HCT116 (cell line): ENCODE results near the gene BNC2. TPM values are rescaled to one million over a fixed set of nuclear protein-coding genes. Genes with fewer than 3 reads are reported as not detected.

ENCODE experiments used
- ATAC-seq: fragments of 200-7000 bp; cut with Tn5 transposase; 2 replicates; pipeline ENCODE4 v1.9.1; 2020; ENCODE audit warnings: mild to moderate bottlenecking, moderate library complexity
- BruUV-seq: library from RNA; stranded (reverse); fragments of 400-500 nt; replicated peaks from 2 replicates; lab custom pipeline; 2021; lab: Mats Ljungman, UMichigan
- CTCF ChIA-PET: fragments of 300-600 bp; sonication (Branson Sonifier 250); formaldehyde crosslinking; loops from one replicate; lab custom pipeline; 2021; ENCODE audit warnings: antibody characterized with exemption; lab: Charles Lee
- POLR2A ChIA-PET: fragments of 300-600, 350-600 bp; sonication (Branson Sonifier 250); formaldehyde crosslinking; loops from one replicate; lab custom pipeline; 2021; ENCODE audit warnings: antibody characterized with exemption; lab: Charles Lee
- RAD21 ChIA-PET, 2 experiments: fragments of 300-600 bp; sonication (Branson Sonifier 250); formaldehyde crosslinking; loops; one replicate each; lab custom pipeline; 2023; ENCODE audit warnings: low total read pairs in 2 of 2; ENCODE audit not compliant: uncharacterized antibody in 2 of 2, unreplicated experiment in 2 of 2, low non-redundant PET in 1 of 2; lab: Charles Lee
- DNase-seq: peaks from one replicate; pipeline ENCODE4 v3.0.0-alpha.2; 2010; ENCODE audit warnings: low read depth, low spot score
- H2AFZ ChIP-seq: fragments of 200-600 bp; shearing (Covaris generic), sonication (generic); 2 replicates; pipeline ENCODE4 v1.6.1; 2017; ENCODE audit warnings: low read depth, mixed run types, mixed read lengths, antibody characterized with exemption, low read length; ENCODE audit not compliant: poor library complexity, severe bottlenecking
- H3K27ac ChIP-seq: 2 replicates; pipeline ENCODE4 v1.5.1; 2012; ENCODE audit warnings: low read depth, low read length
- H3K27me3 ChIP-seq: fragments of 200-600 bp; sonication (generic); 2 replicates; pipeline ENCODE4 v1.6.1; 2016; ENCODE audit warnings: mixed run types, low read length, mixed read lengths; ENCODE audit not compliant: insufficient read depth
- H3K36me3 ChIP-seq, 2 experiments: fragments of 200-500 bp in 1 of 2; fragments of 200-600 bp in 1 of 2; sonication (Bioruptor generic) in 1 of 2; sonication (generic) in 1 of 2; 2 replicates each; pipeline versions ENCODE4 v1.5.1 to v1.6.1; 2014 to 2016; ENCODE audit warnings: low read length in 2 of 2, inconsistent platforms in 1 of 2, mixed read lengths in 1 of 2, mixed run types in 1 of 2; ENCODE audit not compliant: insufficient read depth in 2 of 2, control insufficient read depth in 1 of 2
- H3K4me1 ChIP-seq, 2 experiments: fragments of 200-600 bp in 1 of 2; sonication (generic) in 1 of 2; 2 replicates each; pipeline versions ENCODE4 v1.5.1 to v1.6.1; 2012 to 2017; ENCODE audit warnings: low read length in 2 of 2, inconsistent platforms in 1 of 2, mild to moderate bottlenecking in 1 of 2, mixed read lengths in 1 of 2, mixed run types in 1 of 2, moderate library complexity in 1 of 2; ENCODE audit not compliant: insufficient read depth in 2 of 2, control insufficient read depth in 1 of 2
- H3K4me2 ChIP-seq: fragments of 200-600 bp; sonication (generic); 2 replicates; pipeline ENCODE4 v1.6.1; 2017; ENCODE audit warnings: mixed run types, low read length, mixed read lengths
- H3K4me3 ChIP-seq, 2 experiments: fragments of 200-600 bp in 1 of 2; sonication (generic) in 1 of 2; replicated peaks in 1 of 2; 2 replicates each; pipeline ENCODE4 v1.5.1; 2011 to 2016; ENCODE audit warnings: low read length in 2 of 2, control low read depth in 1 of 2, low read depth in 1 of 2, mild to moderate bottlenecking in 1 of 2, mixed read lengths in 1 of 2, mixed run types in 1 of 2
- H3K79me2 ChIP-seq: fragments of 200-600 bp; sonication (generic); 2 replicates; pipeline ENCODE4 v1.6.1; 2017; ENCODE audit warnings: mild to moderate bottlenecking, mixed run types, low read length, moderate library complexity, mixed read lengths; ENCODE audit not compliant: insufficient read depth
- H3K9ac ChIP-seq: fragments of 200-600 bp; sonication (generic); 2 replicates; pipeline ENCODE4 v1.6.1; 2016; ENCODE audit warnings: low read length, mixed read lengths
- H3K9me2 ChIP-seq: fragments of 200-600 bp; sonication (generic), shearing (Covaris generic); 2 replicates; pipeline ENCODE4 v1.6.1; 2017; ENCODE audit warnings: mixed run types, mild to moderate bottlenecking, moderate library complexity; ENCODE audit not compliant: insufficient read depth
- H3K9me3 ChIP-seq, 2 experiments: fragments of 200-500 bp in 1 of 2; fragments of 200-600 bp in 1 of 2; sonication (Bioruptor generic) in 1 of 2; sonication (generic) in 1 of 2; 2 replicates each; pipeline ENCODE4 v1.6.1; 2014 to 2017; ENCODE audit warnings: low read length in 2 of 2, mixed read lengths in 2 of 2, inconsistent platforms in 1 of 2, low read depth in 1 of 2, mild to moderate bottlenecking in 1 of 2, mixed run types in 1 of 2, moderate library complexity in 1 of 2; ENCODE audit not compliant: control insufficient read depth in 1 of 2, insufficient read depth in 1 of 2
- H4K20me1 ChIP-seq: fragments of 200-600 bp; sonication (generic), shearing (Covaris generic); 2 replicates; pipeline ENCODE4 v1.6.1; 2017; ENCODE audit warnings: mixed run types, mild to moderate bottlenecking, moderate library complexity; ENCODE audit not compliant: insufficient read depth
- CEBPB ChIP-seq: IDR thresholded peaks from 2 replicates; pipeline ENCODE4 v1.6.1; 2012; ENCODE audit warnings: low read depth
- FOSL1 ChIP-seq: IDR thresholded peaks from 2 replicates; pipeline ENCODE4 v1.6.1; 2012; ENCODE audit warnings: low read depth
- POLR2A ChIP-seq: IDR thresholded peaks from 2 replicates; pipeline ENCODE4 v1.7.0; 2011; ENCODE audit warnings: borderline replicate concordance; ENCODE audit not compliant: insufficient read depth, insufficient read length; ENCODE audit errors: extremely low read depth
- SIN3A ChIP-seq: IDR thresholded peaks from 2 replicates; pipeline ENCODE4 v1.6.1; 2012; ENCODE audit warnings: low read depth
- SP1 ChIP-seq: IDR thresholded peaks from 2 replicates; pipeline ENCODE4 v1.6.1; 2012; ENCODE audit warnings: low read depth
- ZFX ChIP-seq: fragments of 450-650 bp; IDR thresholded peaks from 2 replicates; pipeline ENCODE4 v1.6.1; 2017
- intact Hi-C: fragments of 100-400 bp; cut with micrococcal nuclease; formaldehyde crosslinking; loops from 2 replicates; pipeline ENCODE4 v1.10.0; 2022
- total RNA-seq: library from RNA; stranded (reverse); gene quantifications from one replicate; pipeline ENCODE4 v1.2.1, GENCODE V29; 2021; ENCODE audit not compliant: unreplicated experiment
- TF ChIP-seq, protein P1 (sequence below), 3 experiments: fragments of 200-600 bp in 1 of 3; sonication (generic) in 1 of 3; IDR thresholded peaks in 2 of 3; conservative IDR thresholded peaks in 1 of 3; 2 replicates each; pipeline ENCODE4 v1.5.1; 2012 to 2017; ENCODE audit warnings: low read depth in 2 of 3, low read length in 2 of 3, antibody characterized with exemption in 1 of 3, borderline replicate concordance in 1 of 3, control low read depth in 1 of 3, mild to moderate bottlenecking in 1 of 3, mixed read lengths in 1 of 3, mixed run types in 1 of 3, moderate library complexity in 1 of 3; ENCODE audit not compliant: insufficient read depth in 1 of 3
- TF ChIP-seq, protein P2 (sequence below): IDR thresholded peaks from 2 replicates; pipeline ENCODE4 v1.6.1; 2012
- TF ChIP-seq, protein P3 (sequence below): IDR thresholded peaks from 2 replicates; pipeline ENCODE4 v1.6.1; 2012; ENCODE audit warnings: low read depth

The BNC2 gene
- total RNA-seq, 1 experiment from 2014 or later, result 0.37 TPM

DNA sequence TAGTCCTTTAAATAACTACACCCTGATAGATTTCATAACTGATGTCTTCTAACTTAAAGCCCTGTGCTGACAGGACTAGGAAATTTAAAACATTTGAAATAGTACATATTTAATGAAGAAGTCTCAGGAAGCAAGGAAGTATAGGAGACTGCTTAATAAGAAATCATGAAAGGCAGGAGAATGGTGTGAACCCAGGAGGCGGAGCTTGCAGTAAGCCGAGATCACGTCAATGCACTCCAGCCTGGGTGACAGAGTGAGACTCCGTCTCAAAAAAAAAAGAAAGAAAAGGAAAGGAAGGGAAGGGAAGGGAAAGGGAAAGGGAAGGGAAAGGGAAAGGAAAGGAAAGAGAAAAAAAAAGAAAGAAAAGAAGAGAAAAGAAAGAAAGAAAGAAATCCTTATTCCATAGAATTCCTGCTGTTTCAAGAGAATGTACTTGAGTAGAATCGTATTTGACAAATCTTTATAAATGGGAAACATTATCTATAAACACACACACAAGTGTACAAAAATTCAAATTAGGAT is 74.1 kb downstream of the BNC2 start:
- no TSS peak for BruUV-seq
- no peak overlapping the region for H3K9ac ChIP-seq
- no peaks in the 10 kb centered on the region for H3K36me3 ChIP-seq
- DNase-seq, result no peak
- no peaks in the 10 kb centered on the region for H3K9me2 ChIP-seq
- TF ChIP-seq POLR2A (no peak), ZFX (no peak), FOSL1 (no peak), CEBPB (no peak)
- TF ChIP-seq, protein P1, sequence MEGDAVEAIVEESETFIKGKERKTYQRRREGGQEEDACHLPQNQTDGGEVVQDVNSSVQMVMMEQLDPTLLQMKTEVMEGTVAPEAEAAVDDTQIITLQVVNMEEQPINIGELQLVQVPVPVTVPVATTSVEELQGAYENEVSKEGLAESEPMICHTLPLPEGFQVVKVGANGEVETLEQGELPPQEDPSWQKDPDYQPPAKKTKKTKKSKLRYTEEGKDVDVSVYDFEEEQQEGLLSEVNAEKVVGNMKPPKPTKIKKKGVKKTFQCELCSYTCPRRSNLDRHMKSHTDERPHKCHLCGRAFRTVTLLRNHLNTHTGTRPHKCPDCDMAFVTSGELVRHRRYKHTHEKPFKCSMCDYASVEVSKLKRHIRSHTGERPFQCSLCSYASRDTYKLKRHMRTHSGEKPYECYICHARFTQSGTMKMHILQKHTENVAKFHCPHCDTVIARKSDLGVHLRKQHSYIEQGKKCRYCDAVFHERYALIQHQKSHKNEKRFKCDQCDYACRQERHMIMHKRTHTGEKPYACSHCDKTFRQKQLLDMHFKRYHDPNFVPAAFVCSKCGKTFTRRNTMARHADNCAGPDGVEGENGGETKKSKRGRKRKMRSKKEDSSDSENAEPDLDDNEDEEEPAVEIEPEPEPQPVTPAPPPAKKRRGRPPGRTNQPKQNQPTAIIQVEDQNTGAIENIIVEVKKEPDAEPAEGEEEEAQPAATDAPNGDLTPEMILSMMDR (IDR thresholded peaks at IDR 0.05 in 2 of 3, conservative IDR thresholded peaks at IDR 0.05 in 1 of 3; ENCODE audit: borderline replicate concordance in 1 of 3, insufficient read depth in 1 of 3, low read depth in 2 of 3, low read length in 2 of 3), result no peak
- ATAC-seq, result no peak
- intact Hi-C loops, result no loop called here
- CTCF ChIA-PET, result no interaction called here
- H3K4me2 ChIP-seq, result no peak overlapping the region
- H3K4me3 ChIP-seq, result no peak overlapping the region
- no peaks in the 10 kb centered on the region for H3K79me2 ChIP-seq
- H3K9me3 ChIP-seq, result no peaks in the 10 kb centered on the region
- POLR2A ChIA-PET, result no interaction called here
- no peaks in the 10 kb centered on the region for H3K27me3 ChIP-seq
- no peaks in the 10 kb centered on the region for H3K4me1 ChIP-seq
- H3K27ac ChIP-seq, result no peak overlapping the region
- H2AFZ ChIP-seq, result no peak overlapping the region
- RAD21 ChIA-PET, result no interaction called here
- H4K20me1 ChIP-seq, result no peaks in the 10 kb centered on the region

DNA sequence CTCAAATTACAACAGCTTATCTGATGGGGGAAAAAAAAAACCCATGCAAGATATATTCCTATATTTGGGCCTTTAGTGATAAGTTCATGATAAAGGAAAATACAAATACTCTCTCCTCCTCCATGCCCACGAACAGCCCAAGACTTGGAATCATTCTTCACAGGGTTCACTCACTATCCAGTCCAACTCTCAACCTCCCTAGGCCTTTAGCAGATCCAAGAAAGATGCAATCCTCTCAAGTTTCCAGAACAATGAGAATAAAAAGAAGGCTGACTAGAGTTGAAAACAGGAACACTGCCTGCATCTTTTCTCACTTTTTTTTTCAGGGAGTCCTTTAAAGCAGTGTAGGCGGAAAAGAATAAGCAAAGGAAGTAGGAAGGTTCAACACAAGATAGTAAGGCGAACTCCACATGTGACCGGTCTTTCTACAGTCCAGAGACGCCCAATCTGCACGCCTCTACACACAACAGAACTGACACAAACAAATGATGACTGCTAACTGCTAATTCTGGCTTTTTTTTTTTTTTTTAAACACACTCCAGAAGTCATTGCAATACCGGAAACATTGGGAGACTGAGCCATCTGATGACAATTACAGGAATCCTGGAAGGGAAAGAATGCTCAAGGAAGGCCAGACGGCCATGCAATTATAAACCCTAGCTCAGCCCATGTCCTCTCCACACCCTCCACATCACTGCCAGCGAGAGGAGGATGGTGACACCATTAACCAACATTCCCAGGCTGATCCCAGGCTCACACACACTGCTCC is 75.4 kb downstream of the BNC2 start:
- BruUV-seq, result no TSS peak
- intact Hi-C loops, result no loop called here
- H4K20me1 ChIP-seq, result no peaks in the 10 kb centered on the region
- ATAC-seq (no peak), DNase-seq (no peak)
- no peak overlapping the region for H3K4me3 ChIP-seq
- ChIA-PET POLR2A (no interaction called here), RAD21 (no interaction called here), CTCF (no interaction called here)
- no peaks in the 10 kb centered on the region for H3K36me3 ChIP-seq
- H3K4me2 ChIP-seq, result no peak overlapping the region
- no peaks in the 10 kb centered on the region for H3K9me2 ChIP-seq
- H3K27me3 ChIP-seq, result no peaks in the 10 kb centered on the region
- no peaks in the 10 kb centered on the region for H3K79me2 ChIP-seq
- no peaks in the 10 kb centered on the region for H3K9me3 ChIP-seq
- no peaks in the 10 kb centered on the region for H3K4me1 ChIP-seq
- H3K27ac ChIP-seq, result no peak overlapping the region
- no peak overlapping the region for H3K9ac ChIP-seq
- TF ChIP-seq, protein P2, sequence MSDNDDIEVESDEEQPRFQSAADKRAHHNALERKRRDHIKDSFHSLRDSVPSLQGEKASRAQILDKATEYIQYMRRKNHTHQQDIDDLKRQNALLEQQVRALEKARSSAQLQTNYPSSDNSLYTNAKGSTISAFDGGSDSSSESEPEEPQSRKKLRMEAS, result no peak
- TF ChIP-seq, protein P3, sequence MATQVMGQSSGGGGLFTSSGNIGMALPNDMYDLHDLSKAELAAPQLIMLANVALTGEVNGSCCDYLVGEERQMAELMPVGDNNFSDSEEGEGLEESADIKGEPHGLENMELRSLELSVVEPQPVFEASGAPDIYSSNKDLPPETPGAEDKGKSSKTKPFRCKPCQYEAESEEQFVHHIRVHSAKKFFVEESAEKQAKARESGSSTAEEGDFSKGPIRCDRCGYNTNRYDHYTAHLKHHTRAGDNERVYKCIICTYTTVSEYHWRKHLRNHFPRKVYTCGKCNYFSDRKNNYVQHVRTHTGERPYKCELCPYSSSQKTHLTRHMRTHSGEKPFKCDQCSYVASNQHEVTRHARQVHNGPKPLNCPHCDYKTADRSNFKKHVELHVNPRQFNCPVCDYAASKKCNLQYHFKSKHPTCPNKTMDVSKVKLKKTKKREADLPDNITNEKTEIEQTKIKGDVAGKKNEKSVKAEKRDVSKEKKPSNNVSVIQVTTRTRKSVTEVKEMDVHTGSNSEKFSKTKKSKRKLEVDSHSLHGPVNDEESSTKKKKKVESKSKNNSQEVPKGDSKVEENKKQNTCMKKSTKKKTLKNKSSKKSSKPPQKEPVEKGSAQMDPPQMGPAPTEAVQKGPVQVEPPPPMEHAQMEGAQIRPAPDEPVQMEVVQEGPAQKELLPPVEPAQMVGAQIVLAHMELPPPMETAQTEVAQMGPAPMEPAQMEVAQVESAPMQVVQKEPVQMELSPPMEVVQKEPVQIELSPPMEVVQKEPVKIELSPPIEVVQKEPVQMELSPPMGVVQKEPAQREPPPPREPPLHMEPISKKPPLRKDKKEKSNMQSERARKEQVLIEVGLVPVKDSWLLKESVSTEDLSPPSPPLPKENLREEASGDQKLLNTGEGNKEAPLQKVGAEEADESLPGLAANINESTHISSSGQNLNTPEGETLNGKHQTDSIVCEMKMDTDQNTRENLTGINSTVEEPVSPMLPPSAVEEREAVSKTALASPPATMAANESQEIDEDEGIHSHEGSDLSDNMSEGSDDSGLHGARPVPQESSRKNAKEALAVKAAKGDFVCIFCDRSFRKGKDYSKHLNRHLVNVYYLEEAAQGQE, result no peak
- TF ChIP-seq FOSL1 (no peak), SIN3A (no peak), SP1 (no peak)
- no peak overlapping the region for H2AFZ ChIP-seq
